Inflammatory macrophage treated with lipopolysaccharide for 4 hours (primary cell): ENCODE results near the gene TTLL10.
"Not testable (repeated sequence)": the region's sequence is repeated elsewhere in the genome, so short reads cannot be mapped to it uniquely, and the experiment has no call there.

Experiments
- DNase-seq: peaks from one replicate; pipeline ENCODE4 v3.0.0-alpha.2; 2020

The TTLL10 gene

GRCh38 chr1:1194723-1195122 lies 21.0 kb downstream of the TTLL10 start:
- peak; percentile 26 for DNase-seq

DNA sequence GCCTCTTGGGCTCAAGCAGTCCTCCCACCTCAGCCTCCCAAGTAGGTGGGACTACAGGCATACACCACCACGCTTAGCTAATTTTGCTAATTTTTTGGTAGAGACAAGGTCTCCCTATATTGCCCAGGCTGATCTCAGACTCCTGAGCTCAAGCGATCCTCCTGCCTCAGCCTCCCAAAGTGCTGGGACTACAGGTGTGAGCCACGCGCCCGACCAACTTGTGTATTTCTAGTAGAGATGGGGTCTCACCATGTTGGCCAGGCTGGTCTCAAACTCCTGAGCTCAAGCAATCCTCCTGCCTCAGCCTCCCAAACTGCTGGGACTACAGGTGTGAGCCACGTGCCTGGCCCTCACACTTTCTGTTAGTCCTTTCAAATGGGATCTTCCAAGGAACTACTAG lies 22.0 kb downstream of the TTLL10 start:
- not testable (repeated sequence) for DNase-seq

DNA sequence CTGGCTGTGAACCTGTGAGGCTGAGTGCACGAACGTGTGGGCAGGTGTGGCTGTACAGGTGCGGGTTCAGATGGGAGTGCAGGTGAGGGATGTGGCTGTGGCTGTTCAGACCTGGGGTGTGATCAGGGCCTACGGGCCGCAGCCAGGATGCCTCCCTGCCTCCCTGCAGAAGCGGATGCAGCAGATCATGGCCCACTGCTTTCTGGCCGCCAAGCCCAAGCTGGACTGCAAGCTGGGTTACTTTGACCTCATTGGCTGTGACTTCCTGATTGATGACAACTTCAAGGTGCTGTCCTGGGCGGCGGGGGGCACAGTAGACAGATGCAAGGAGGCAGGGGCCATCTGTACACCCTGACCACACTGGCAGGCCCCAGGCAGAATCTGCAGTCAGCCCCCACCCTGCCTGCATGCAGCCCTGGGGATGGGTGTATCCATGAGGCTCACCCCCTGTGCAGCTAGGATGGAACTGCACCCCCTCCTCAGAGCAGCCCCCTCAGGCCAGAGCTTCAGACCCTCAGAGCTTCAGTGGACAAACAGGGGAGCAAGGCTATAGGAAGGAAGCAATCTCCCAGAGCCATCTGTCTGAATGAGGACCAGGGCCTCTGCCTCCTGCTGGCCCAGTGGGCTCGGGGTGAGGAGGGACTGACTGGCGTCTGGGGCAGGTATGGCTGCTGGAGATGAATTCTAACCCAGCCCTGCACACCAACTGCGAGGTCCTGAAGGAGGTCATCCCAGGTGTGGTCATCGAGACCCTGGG lies 22.9 kb downstream of the TTLL10 start:
- DNase-seq: no peak

GRCh38 chr1:1197188-1197500 lies 23.5 kb downstream of the TTLL10 start:
- no peak for DNase-seq

DNA sequence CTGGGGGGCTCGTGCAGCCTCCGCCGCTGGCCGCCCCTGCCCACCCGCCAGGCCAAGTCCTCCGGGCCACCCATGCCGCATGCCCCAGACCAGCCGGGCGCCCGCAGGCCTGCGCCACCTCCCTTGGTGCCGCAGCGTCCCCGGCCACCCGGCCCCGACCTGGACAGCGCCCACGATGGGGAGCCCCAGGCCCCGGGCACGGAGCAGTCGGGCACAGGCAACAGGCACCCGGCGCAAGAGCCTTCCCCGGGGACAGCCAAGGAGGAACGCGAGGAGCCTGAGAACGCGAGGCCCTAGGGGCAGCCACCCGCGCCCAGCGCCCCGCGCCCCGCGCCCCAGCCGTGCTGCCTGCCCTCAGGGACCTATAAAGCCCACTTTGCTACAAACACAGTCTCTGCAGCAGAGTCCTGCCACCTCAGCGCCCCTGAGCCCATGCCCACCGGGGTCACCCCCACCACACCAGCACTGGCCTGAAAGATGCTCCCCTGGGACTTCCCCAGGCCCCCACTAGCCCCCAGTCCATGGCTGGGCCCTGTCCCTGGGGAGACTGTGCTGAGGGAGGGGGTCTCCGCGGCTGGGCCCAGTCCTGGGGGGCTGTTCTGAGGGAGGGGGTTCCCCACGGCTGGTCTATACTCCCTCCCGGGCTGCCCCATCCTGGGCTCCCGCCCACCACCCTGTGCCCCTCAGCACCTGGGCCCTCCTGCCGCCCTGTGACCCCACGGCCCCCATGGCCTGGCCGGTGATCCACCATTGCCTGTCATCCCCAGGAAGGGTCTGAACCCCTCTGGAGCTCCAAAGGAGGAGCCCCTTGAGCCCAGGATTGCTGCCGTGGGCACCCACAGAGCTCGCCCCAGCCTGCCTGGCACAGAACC lies 24.1 kb downstream of the TTLL10 start:
- DNase-seq: no peak

DNA sequence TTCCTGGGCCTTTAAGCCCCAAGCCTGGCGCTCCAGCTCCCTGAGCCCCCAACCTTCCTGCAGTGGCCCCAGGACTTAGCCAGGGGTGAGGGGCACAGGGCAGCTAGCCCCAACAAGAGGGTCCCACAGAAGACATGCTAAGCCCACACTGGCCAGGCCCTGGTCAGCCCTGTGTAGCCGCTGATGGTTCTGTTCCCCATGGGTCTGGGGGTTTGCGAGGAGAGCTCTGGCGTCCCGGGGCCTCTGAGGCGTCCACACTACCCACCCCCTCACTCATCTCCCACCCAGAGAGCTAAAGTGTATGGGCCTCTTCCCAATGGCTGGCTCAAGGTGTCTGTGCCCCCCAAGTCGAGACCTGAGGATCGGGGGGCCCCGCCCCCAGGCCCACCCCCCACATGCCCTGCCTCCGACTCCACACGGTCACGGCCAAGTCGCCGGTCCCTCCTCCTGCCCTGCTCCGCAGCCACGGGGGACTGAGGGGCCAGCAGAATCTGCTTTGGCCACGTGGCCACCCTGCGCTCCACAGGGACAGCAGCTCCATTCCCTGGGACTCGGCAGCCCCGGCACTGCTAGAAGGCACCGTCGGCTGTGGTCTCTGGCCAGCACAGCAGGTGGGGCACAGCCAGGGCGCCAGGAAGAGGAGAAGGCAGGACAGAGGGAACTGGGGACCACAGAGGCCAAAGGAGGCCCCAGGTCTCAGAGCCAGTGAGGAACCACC lies 24.9 kb downstream of the TTLL10 start:
- no peak for DNase-seq

DNA sequence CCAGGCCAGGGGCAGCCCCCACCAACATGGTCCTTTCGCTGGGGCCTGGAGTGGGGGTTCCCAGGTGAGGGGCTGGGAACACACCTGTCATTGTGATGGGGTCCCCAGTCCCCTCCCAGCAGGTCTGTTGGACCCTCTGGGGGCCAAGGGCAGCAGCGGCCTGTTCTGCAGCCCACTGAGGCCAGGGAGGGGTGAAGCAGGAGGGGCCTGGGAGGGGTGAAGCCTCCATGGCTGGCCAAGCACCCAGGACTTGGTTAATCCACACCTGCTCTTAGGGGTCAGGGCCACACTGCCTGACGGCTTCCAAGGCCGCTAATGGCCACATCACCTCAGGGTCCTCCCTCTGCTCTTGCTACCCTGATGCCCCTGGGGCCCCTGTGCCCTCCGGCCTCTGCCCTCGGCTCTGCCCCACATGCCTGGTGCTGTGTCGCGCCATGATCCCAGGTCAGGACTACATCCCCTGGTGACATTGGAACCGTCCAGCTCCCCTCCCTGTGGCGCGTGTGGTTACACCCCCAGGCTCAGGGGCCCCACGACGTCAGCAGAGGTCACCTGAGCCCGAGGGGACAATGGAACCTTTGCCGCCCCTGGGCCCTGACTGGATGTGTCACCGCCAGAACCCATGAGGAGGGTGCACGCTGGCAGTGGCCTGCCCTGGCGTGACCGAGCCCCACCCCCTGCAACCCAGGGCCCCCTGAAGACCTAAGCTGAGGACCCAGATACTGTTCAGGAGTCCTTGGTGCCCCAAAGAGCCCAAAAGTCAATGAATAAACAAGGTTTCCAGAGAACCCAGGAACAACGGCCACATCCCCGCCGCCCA lies 25.7 kb downstream of the TTLL10 start:
- DNase-seq: no peak

DNA sequence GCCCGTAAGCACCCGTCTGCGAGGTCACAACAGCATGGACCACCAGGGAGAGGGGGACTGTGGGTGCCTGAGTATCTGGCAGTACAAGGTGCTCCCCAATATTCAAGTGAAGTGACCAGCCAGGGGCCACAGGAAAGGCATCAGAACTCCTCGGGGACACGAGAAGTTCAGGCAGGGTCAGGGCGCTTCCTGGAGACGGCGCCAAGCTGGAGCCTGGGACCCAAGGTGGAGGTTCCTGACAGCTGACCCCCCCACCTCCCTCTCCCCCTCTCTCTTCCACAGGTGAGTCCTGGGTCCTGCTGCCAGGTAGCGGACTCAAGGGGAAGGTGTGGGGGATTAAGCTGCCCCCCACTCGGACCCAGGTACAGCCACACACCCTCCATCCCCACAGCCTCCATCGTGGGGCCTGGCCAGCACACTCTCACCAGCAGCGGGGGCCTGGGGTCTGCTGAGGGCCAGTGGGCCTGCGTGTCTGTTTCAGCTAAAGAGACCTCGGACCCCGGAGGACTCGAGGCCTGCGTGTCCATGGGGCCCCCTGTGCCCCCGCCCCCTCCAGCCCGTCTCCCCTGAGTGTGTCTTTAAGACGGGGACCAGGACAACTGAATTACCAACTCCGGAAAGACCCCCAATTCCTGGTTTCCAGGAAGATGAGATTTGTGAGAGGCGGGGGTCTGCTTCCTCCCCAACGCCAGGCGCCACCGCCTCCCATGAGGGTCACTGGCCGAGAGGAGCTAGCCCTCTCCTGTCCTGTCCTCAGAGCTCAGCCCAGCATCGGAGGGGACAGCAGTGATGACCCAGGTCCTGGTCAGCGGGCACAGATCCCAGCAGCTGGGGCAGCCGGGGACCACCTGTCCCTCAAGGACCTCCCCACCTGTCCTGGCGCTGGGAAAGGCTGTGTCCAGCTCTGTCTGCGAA lies 26.5 kb downstream of the TTLL10 start:
- no peak for DNase-seq

GRCh38 chr1:1200876-1201810 lies 27.5 kb downstream of the TTLL10 start:
- peak; percentile 90 for DNase-seq

DNA sequence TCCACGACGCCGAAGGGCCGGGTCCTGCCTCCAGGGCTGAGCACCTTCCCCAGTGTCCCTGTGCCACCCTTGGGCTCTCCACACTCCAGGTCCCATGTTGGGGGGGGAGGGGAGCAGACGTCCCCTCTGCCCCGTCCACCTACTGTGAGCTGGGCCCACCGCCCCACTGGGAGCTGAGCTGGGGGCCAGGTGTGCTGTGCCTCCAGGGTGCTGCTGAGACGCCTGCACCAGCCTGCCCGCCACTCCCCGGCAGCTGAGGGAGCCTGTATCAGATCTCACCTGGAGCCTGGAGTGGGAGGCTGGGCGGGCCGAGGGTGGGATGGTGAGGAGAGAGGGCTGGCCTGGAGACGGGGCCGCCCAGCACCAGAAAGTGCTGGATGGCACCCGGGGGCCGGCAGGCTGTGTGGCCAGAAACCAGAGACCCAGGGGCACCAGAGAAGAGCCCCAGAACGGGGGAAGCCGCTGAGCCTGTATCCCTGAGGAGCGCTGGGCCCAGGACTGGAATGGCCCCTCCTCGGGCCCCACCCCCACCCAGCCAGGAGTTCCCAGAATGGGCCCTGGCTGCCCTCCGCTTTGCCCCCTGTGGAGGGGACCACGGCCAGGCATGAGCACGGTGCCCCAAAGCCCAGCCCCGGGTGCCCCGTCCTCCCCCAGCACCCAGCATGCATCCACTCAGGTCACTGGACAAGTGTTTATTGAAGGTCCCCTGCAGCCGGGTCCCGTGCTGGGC lies 29.3 kb downstream of the TTLL10 start:
- no peak for DNase-seq

DNA sequence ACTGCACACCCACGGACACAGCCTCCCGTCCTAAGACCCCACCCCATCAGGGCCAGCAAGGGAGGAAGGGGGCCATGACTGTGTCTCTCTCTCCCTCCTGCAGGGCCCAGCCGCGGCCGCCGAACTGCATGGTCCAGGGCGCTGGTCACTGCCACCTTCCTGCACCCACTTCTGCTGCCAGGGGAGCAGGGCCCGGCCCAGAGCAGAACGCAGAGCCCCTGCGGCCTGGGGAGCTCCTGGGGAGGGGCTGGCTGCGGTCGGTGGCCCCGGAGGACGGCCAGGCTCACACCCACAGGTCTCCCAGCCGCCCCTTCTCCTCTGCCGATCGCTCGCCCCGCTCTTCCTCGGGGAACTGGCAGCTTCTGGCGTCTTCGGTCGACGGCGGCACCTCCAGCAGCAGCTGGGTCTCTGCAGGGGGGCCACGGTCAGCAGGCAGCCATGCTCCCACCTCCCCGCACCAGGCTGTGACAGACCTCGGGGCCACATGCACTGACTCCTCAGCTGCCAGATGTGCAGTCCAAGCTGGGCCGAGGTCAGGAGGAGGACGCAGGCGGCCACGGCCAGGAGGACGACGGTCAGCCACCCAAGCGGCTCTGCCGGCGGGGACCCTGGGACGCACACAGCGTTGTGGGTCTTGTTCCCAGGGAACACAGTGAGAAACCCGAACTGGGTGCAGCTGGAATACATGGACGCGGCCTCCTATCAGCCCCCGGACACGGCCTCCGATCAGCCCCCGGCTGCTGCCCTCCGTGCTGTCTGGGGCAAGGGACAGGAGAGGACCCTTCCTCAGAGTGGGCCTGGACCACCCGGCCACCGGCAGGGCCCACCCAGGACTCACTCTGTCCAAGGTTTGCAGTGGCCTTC lies 30.1 kb downstream of the TTLL10 start:
- no peak for DNase-seq

DNA sequence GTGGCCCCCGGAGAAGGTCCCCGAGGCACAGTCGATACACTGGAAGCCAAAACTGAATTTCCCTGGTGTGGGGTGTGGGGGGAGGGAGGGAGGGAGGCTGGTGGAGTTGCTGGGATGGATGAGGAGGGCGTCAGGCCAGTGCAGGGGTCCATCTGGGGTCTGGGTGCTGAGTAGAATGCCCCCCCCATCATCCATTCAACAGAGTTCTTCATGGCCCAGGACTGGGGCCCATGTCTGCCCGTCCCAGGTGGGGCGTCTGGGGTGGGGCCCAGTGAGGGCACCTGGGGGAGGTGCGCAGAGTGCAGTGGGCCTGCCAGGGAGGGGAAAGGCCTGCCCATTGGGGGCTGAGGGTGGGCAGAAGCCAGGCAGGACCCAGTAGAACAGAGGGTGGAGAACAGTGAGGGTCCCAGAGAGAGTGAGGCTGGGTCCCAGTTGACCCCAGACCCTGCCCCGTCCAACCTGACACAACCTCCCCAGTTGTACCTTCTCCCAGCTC lies 30.8 kb downstream of the TTLL10 start:
- no peak for DNase-seq

DNA sequence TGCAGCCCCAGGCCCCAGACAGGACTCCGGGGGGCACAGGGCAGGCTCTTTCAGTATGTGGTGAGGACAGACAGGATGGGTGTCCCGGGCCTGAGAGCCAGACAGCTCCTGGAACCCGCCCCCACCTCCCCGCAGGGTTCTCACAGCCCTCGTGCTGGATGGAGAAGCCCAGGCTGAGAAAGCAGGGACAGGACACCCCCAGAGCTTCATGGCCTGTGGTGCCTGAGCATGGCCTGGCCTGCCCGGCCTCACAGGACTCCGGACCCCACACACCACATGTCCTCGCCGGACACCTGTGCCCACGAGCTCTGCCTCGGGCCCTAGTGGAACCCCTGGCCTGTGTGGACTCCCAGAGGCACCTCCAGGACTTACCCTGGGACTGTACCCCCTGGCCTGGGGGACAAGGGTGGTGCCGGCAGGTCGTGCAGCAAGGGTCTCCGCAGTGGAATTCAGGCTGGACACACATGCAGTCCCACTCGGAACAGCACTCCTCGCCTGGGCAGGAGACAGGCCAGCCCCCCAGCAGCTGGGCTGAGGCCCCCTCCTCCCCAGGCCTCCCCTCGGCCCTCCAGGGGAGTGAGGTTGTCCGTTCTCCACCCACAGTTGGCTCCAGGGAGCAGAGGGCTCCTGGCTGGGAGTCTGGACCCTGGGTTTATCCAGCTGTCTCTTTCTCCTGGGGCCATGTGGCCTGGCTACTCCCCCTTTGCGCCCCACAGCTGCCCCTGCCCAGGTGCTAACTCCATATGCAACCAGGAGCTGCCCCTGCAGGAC lies 31.5 kb downstream of the TTLL10 start:
- no peak for DNase-seq

DNA sequence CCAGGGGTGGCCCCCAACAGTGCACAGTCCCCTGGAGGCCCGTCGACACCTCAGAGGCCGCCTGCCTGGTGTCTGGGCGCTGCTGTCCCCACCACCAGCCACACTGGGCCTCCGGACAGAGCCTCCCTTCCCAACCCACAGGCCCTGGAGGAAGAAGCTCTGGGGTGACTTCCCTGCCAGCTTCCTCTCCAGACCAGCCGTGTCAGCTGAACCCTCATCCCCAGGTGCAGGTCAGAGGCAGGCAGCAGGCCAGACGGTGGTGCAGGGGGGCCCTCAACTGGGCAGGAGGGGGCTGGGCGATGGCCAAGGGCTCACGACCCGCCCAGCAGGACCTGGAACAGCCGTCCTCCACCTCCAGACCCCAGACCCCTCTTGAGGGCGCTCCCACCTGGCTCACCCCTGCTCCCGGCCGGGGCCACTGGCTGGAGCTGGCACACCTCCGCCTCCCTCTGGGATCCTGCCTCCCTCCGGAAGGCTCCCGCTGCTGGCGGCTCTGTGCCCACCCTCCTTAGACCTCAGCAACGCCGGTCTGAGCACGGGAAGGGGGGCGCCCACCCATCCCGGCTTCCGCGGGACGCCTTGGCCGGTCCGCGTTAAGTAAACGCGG lies 32.2 kb downstream of the TTLL10 start:
- DNase-seq: no peak

DNA sequence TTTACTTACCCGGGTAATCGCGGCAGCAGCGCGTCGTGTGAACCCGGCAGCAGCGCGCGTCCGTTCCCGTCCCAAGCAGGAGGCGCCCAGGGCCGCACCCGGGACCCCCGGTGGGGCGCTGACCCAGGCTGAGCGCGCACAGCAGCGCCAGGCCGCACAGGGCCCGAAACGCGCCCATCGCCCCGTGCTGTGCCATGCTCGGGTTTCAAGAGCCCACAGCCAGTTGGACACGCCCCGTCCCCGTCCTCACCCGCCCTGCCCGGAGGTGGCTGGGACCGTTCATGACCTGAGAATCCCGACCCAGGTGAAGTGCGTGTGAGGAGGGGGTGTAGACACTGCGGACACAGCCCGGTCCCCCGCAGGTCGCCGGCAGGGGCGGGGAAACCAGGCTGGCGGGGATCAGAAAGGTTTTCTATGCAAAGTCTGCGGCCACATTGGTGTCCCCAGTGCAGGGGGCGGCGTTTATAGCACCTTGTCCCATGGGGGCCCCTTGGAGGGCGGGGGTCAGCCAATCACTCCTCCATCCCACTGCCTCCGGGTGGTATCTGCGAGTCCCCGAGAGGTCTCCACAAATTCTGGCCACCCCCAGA lies 32.8 kb downstream of the TTLL10 start, which contains the start of gene TNFRSF18:
Gene TNFRSF18 (minus strand): TSS at position 217 of the 590 bp plus-strand sequence. CDS start 21 bp downstream, at position 196.
- no peak for DNase-seq

DNA sequence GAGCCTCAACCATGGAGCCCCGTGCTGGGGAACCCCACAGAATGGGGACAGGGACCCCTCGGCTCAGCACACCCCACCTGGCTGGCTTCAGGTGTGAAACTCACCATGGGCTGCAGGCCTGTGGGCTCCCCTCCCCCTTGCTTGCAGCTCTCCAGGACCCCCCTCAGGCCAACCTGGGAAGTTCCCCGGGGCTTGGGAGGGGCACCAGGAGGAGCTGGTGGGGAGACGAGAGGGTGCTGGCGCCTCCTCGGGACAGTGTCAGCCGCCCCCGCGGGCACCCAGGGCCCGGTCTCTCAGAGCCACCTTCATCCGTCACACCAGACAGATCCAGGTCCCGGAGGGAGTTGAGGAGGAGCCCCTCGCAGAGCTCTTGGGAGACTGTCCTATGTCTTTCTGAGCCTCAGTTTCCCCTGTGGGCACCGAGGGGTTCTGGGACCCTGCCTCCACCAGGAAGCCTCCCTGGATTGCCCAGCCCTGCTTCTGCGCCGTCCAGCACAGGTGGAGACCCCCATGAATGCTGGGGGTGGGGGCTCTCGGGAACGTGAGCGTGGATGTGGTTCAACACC lies 33.4 kb downstream of the TTLL10 start:
- DNase-seq: no peak

- DNase-seq: no peak
Measured at GRCh38 chr1:1207571-1207892, 33.9 kb downstream of the TTLL10 start.
